Midbrain (tissue), 1 donor: ENCODE data around the gene APLN.

Experiments
- DNase-seq: peaks from one replicate; lab custom pipeline; 2025; lab: John Stamatoyannopoulos, UW

Gene APLN

GRCh38 chrX:129654652-129655546 lies at the start of gene APLN:
TSS of gene APLN (minus strand) at chrX:129654956. CDS start at chrX:129654630, 326 bp downstream.
- DNase-seq = peak; percentile 73

GRCh38 chrX:129704491-129704890 lies 49.7 kb upstream of the APLN start:
- DNase-seq = no peak

- DNase-seq = peak; percentile 27
These were observed 46.9 kb upstream of the APLN start for GRCh38 chrX:129701624-129702069.

- DNase-seq = no peak
These were observed 45.8 kb upstream of the APLN start for GRCh38 chrX:129700536-129700935.

- DNase-seq = no peak
These were observed 43.4 kb upstream of the APLN start for GRCh38 chrX:129698150-129698549.

GRCh38 chrX:129697204-129697829 lies 42.6 kb upstream of the APLN start:
- DNase-seq = no peak

- no peak for DNase-seq
These were observed 41.9 kb upstream of the APLN start for GRCh38 chrX:129696463-129697155.

- DNase-seq = no peak
These were observed 41.2 kb upstream of the APLN start for GRCh38 chrX:129695937-129696336.

- no peak for DNase-seq
These were observed 40.8 kb upstream of the APLN start for GRCh38 chrX:129695535-129695934.

- no peak for DNase-seq
These were observed 40.0 kb upstream of the APLN start for GRCh38 chrX:129694805-129695204.

- no peak for DNase-seq
These were observed 38.6 kb upstream of the APLN start for GRCh38 chrX:129693354-129693753.

GRCh38 chrX:129690435-129690834 lies 35.7 kb upstream of the APLN start:
- DNase-seq = no peak

- DNase-seq = no peak
These were observed 35.0 kb upstream of the APLN start for GRCh38 chrX:129689796-129690195.

GRCh38 chrX:129688097-129688496 lies 33.3 kb upstream of the APLN start:
- DNase-seq = no peak

- peak; percentile 22 for DNase-seq
These were observed 31.7 kb upstream of the APLN start for GRCh38 chrX:129686422-129686948.

- no peak for DNase-seq
These were observed 28.2 kb upstream of the APLN start for GRCh38 chrX:129682979-129683378.

GRCh38 chrX:129679901-129680300 lies 25.1 kb upstream of the APLN start:
- DNase-seq = no peak

GRCh38 chrX:129678614-129679195 lies 23.9 kb upstream of the APLN start:
- DNase-seq = peak; percentile 38

GRCh38 chrX:129667412-129667811 lies 12.7 kb upstream of the APLN start:
- no peak for DNase-seq

GRCh38 chrX:129665916-129666644 lies 11.3 kb upstream of the APLN start:
- DNase-seq = no peak

GRCh38 chrX:129663171-129663570 lies 8.4 kb upstream of the APLN start:
- DNase-seq = no peak
